AG04449 (cell line): ENCODE data around the gene FAM20C.

Experiments used
- CTCF ChIA-PET: fragments of 350-600 bp; formaldehyde crosslinking; extraction: SDS; loops from one replicate; lab custom pipeline; 2021; ENCODE audit warnings: antibody characterized with exemption; lab: Yijun Ruan, JAX
- POLR2A ChIA-PET: fragments of 400-600, 350-600 bp; formaldehyde crosslinking; extraction: SDS; loops from one replicate; lab custom pipeline; 2020; ENCODE audit warnings: antibody characterized with exemption, inconsistent platforms; lab: Yijun Ruan, JAX
- DNase-seq: peaks from one replicate; pipeline ENCODE4 v3.0.0-alpha.2; 2010; ENCODE audit warnings: low read depth, low spot score
- H3K4me3 ChIP-seq: 2 replicates; pipeline ENCODE4 v1.5.1; 2011; ENCODE audit warnings: low read depth, mild to moderate bottlenecking, control low read depth, low read length
- CTCF ChIP-seq: IDR thresholded peaks from one replicate; pipeline ENCODE4 v1.5.1; 2011; ENCODE audit warnings: mild to moderate bottlenecking, moderate library complexity, low read length, control low read depth, inconsistent platforms; ENCODE audit not compliant: insufficient read depth; ENCODE audit errors: missing control alignments

The FAM20C gene

DNA sequence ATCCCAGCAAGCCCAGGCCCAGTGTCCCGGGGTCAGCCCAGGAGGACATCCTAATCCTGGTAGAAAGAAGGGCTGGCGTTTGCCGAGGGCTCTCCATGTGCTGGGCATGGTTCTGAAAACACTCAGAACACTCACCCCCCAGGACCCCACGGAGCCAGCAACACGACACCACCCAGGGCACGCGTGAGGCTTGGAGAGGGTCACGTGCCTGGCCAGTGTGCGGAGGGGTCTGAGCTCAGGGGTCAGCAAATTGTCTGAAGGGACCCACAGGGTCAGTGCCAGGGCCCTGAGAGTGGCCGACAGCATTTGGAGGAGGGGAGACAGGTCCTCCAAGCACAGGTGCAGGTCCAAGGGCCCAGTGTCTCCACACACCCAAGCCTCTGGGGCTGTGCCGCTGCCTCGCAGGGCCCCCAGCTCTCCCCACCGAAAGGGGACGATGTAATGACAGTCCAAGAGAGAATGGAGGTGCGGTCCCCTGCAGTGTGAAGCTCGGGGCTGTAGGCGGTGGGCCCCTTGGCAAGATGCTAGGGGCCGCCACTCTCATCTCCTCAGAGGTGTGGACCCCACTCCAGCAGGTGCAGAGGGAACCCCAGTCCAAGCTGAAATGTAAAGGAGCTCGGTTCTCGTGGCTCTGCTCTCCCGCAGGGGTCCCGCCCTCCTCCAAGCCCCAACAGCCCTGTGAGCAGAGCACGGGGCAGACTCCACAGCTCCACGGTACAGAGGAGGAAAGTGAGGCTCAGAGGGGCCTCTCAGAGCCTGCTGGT, 105.4 kb downstream of the FAM20C start:
- no peak overlapping the region for H3K4me3 ChIP-seq
- POLR2A ChIA-PET = no interaction called here
- CTCF ChIA-PET = no interaction called here
- TF ChIP-seq CTCF = no peak
- DNase-seq = no peak

- TF ChIP-seq CTCF = no peak
- ChIA-PET POLR2A (no interaction called here), CTCF (no interaction called here)
Measured at GRCh38 chr7:298375-298702, 106.0 kb downstream of the FAM20C start.

DNA sequence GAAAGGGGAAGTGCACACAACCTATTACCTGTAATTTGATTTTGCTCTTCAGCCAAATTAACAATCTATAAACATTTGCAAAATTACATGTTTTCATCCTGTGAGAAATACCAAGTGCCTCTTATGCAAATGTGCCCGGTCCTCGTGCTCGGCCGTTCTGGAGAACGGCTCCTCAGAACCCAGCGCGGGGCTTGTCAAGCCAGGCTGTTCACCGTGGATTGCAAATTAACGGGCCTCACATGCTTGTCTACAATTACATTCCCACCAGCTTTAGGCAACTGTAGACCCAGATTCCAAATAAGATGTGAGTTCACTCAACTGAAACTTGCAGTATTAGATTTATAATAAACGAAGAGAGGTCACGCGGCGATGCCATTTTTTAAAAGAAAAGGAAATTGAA, 106.4 kb downstream of the FAM20C start:
- no peak for DNase-seq
- H3K4me3 ChIP-seq = no peak overlapping the region
- ChIA-PET CTCF (no interaction called here), POLR2A (no interaction called here)
- no peak for TF ChIP-seq CTCF

More at GRCh38 chr7:298375-298702, 106.0 kb downstream of the FAM20C start:
- DNase-seq = no peak
- no peak overlapping the region for H3K4me3 ChIP-seq

DNA sequence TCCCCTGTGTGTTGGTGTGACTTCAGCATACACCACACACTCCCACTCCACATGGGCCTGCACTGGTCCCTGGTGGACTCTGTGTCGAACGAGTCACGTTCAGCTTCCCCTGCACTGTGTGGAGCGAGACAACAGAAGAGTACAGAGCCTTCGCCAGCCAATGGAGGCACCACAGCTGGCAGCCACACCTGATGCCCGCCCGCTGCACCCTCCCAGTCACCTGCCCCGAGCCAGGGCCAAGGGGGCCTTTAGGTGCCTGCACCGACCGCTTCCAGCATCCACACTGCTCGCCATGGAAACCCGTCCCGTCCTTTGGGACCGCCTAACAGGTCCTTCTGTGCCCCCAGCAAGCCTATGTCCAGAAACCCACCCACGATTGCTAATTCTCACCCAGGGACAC, 106.8 kb downstream of the FAM20C start:
- no peak for DNase-seq

DNA sequence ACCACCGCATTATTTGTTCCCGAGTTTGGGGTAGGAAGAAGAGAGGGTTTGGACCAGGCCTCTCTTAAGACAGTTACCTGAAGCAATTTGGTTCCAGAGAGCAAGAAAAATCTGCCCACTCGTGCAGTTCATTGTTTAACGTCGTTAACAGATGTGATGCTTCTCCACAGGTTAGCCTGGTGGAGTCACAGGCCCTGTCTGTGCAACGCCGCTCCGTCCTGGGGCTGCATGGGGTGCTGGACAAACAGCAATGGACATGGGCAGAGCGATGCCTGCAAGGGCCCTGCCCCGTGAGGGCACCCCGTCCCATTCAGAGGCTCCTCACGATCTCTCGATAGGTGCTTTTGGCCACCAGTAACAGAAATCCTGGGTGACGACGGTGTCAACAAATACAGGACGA, 107.3 kb downstream of the FAM20C start:
- CTCF ChIA-PET = no interaction called here
- TF ChIP-seq CTCF = no peak
- no peak overlapping the region for H3K4me3 ChIP-seq
- POLR2A ChIA-PET = no interaction called here
- DNase-seq = no peak

More for the DNA sequence above, 106.8 kb downstream of the FAM20C start:
- ChIA-PET CTCF (no interaction called here), POLR2A (no interaction called here)
- H3K4me3 ChIP-seq = no peak overlapping the region
- TF ChIP-seq CTCF = no peak

DNA sequence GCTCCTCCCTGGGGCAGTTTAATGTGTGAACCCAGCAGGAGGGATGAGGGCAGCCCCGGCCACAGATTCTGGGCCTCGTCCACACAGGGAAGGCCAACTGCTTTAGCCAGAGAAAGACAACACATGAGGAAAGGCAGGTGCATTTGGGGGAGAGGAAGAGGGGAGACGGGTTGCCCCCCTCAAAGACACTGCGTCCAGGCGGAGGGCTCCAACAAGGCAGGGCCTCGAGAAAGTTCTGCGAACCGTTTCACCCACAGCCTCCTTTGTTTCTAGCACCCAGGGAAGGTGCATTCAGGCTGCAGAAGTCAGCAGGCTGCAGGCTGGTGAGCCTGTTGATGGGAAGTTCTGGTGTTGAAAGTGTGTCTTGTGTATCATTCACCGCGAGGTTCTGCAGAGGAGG, 107.7 kb downstream of the FAM20C start:
- TF ChIP-seq CTCF = no peak
- no peak for DNase-seq
- no peak overlapping the region for H3K4me3 ChIP-seq
- CTCF ChIA-PET = no interaction called here
- POLR2A ChIA-PET = no interaction called here
